ENCODE measurements around the gene GABRQ.

- no peak for TF ChIP-seq CTCF (IDR thresholded peaks at IDR 0.05)
- TF ChIP-seq POLR2A (IDR thresholded peaks at IDR 0.05) = no peak
These were observed 36.4 kb downstream of the GABRQ start for GRCh38 chrX:152674135-152674534.
